GM23338 (cell line): Measurements from ENCODE around the gene PLAC8L1. TPM values are rescaled to one million over a fixed set of nuclear protein-coding genes. Genes with fewer than 3 reads are reported as not detected.

Experiments used
- ATAC-seq: fragments of 200-7000 bp; cut with Tn5 transposase; 3 replicates; pipeline ENCODE4 v1.9.1; 2020
- DNase-seq: peaks from one replicate; pipeline ENCODE4 v3.0.0-alpha.2; 2015; ENCODE audit warnings: low spot score
- H2AFZ ChIP-seq: fragments of 200-600 bp; sonication (generic); 2 replicates; pipeline ENCODE4 v1.8.0; 2016; ENCODE audit warnings: antibody characterized with exemption, mild to moderate bottlenecking, moderate library complexity
- H3F3A ChIP-seq: fragments of 200-600 bp; sonication (generic); replicated peaks from 2 replicates; pipeline ENCODE4 v1.8.0; 2017; ENCODE audit warnings: antibody characterized with exemption, mixed run types, low read depth
- H3K27ac ChIP-seq: fragments of 200-600 bp; sonication (generic); 2 replicates; pipeline ENCODE4 v1.6.1; 2016; ENCODE audit warnings: low read depth
- H3K27me3 ChIP-seq: fragments of 200-600 bp; sonication (generic); 2 replicates; pipeline ENCODE4 v1.8.0; 2016; ENCODE audit warnings: mild to moderate bottlenecking, mixed run types, moderate library complexity; ENCODE audit not compliant: insufficient read depth
- H3K36me3 ChIP-seq: fragments of 200-600 bp; sonication (generic); 2 replicates; pipeline ENCODE4 v1.8.0; 2016; ENCODE audit warnings: mild to moderate bottlenecking; ENCODE audit not compliant: insufficient read depth
- H3K4me1 ChIP-seq: fragments of 200-600 bp; sonication (generic); 2 replicates; pipeline ENCODE4 v1.8.0; 2016; ENCODE audit warnings: mild to moderate bottlenecking, moderate library complexity; ENCODE audit not compliant: insufficient read depth
- H3K4me2 ChIP-seq: fragments of 200-600 bp; sonication (generic); 2 replicates; pipeline ENCODE4 v1.7.1; 2017; ENCODE audit warnings: mixed run types
- H3K4me3 ChIP-seq: fragments of 200-600 bp; sonication (generic); 2 replicates; pipeline ENCODE4 v1.6.1; 2016; ENCODE audit warnings: mixed run types
- H3K79me2 ChIP-seq: fragments of 200-600 bp; sonication (generic); replicated peaks from 2 replicates; pipeline ENCODE4 v1.8.0; 2017; ENCODE audit warnings: mild to moderate bottlenecking; ENCODE audit not compliant: insufficient read depth
- H3K9me2 ChIP-seq: fragments of 200-600 bp; sonication (generic); 2 replicates; pipeline ENCODE4 v1.8.0; 2017; ENCODE audit not compliant: insufficient read depth
- H4K20me1 ChIP-seq: fragments of 200-600 bp; sonication (generic); replicated peaks from 2 replicates; pipeline ENCODE4 v1.8.0; 2017; ENCODE audit warnings: mild to moderate bottlenecking; ENCODE audit not compliant: insufficient read depth
- H3K27ac Mint-ChIP-seq: 2 replicates; pipeline ENCODE4 v1.8.0; 2020; ENCODE audit warnings: inconsistent platforms, mild to moderate bottlenecking, moderate library complexity, mixed read lengths
- H3K27me3 Mint-ChIP-seq: 3 replicates; pipeline ENCODE4 v1.8.0; 2022; ENCODE audit warnings: low read depth, mild to moderate bottlenecking, moderate library complexity, mixed read lengths, inconsistent platforms; ENCODE audit not compliant: insufficient read depth, poor library complexity
- H3K36me3 Mint-ChIP-seq: 3 replicates; pipeline ENCODE4 v1.8.0; 2021; ENCODE audit warnings: low read depth, mild to moderate bottlenecking, inconsistent platforms, moderate library complexity, mixed read lengths
- H3K4me1 Mint-ChIP-seq: 3 replicates; pipeline ENCODE4 v1.8.0; 2020; ENCODE audit warnings: mild to moderate bottlenecking, inconsistent platforms, mixed read lengths
- H3K4me3 Mint-ChIP-seq: 3 replicates; pipeline ENCODE4 v1.8.0; 2021; ENCODE audit warnings: moderate library complexity, mild to moderate bottlenecking, inconsistent platforms, mixed read lengths
- H3K9me3 Mint-ChIP-seq: 3 replicates; pipeline ENCODE4 v1.8.0; 2020; ENCODE audit warnings: moderate library complexity, mild to moderate bottlenecking, inconsistent platforms, mixed read lengths
- ETS1 ChIP-seq: IDR thresholded peaks from 2 replicates; pipeline ENCODE4 v1.6.1; 2016; ENCODE audit warnings: antibody characterized with exemption
- EZH2 ChIP-seq: fragments of 200-600 bp; sonication (generic); IDR thresholded peaks from one replicate; pipeline ENCODE4 v1.8.0; 2017; ENCODE audit warnings: antibody characterized with exemption, mild to moderate bottlenecking, low read depth; ENCODE audit not compliant: unreplicated experiment
- NANOG ChIP-seq: IDR thresholded peaks from 2 replicates; pipeline ENCODE4 v1.6.1; 2016; ENCODE audit warnings: antibody characterized with exemption, borderline replicate concordance
- POLR2AphosphoS5 ChIP-seq: IDR thresholded peaks from 2 replicates; pipeline ENCODE4 v1.6.1; 2016; ENCODE audit warnings: antibody characterized with exemption, low read depth
- ZNF462 ChIP-seq: fragments of 250-450 bp; sonication (Bioruptor Pico); IDR thresholded peaks from 2 replicates; pipeline ENCODE4 v1.5.0; 2020; ENCODE audit warnings: mild to moderate bottlenecking, moderate library complexity
- polyA plus RNA-seq: library from polyadenylated mRNA; unstranded; fragments of >200 nt; fragmentation: Nextera tagmentation; extraction: Ambion mirVana; gene quantifications from 2 replicates; pipeline ENCODE4 v1.2.1, GENCODE V29; 2016
- total RNA-seq: library from RNA; depleted of rRNA; stranded (reverse); fragments of >200 nt; shearing (Covaris generic); gene quantifications from 2 replicates; pipeline ENCODE4 v1.2.3, GENCODE V29; 2014

Gene PLAC8L1
- total and polyA plus RNA-seq, 2 experiments from 2014 or later = 2.0 TPM; not detected in 1

- TF ChIP-seq ZNF462 (CRISPR knock-in tag) = no peak
- TF ChIP-seq NANOG = no peak
- TF ChIP-seq ETS1 = no peak
- no peak for TF ChIP-seq POLR2AphosphoS5
Measured at GRCh38 chr5:146043722-146044121, 61.7 kb downstream of the PLAC8L1 start (continued).

GRCh38 chr5:146042628-146043279, 62.6 kb downstream of the PLAC8L1 start:
- Histone ChIP-seq H3K79me2 (no peaks in the 10 kb centered on the region), H3K9me2 (no peaks in the 10 kb centered on the region), H3F3A (no peaks in the 10 kb centered on the region), H2AFZ (peak overlapping the region; percentile 56; the same call in 1 of the 2 replicates), H3K4me3 (no peak overlapping the region), H4K20me1 (no peaks in the 10 kb centered on the region), H3K4me2 (no peak overlapping the region), H3K27me3 (no peaks in the 10 kb centered on the region), H3K4me1 (no peaks in the 10 kb centered on the region), H3K27ac (no peak overlapping the region), H3K36me3 (no peaks in the 10 kb centered on the region)
- Mint-ChIP-seq H3K27me3 (peaks cover 2% of the 10 kb centered on the region), H3K4me3 (no peak overlapping the region), H3K9me3 (no peaks in the 10 kb centered on the region), H3K36me3 (no peaks in the 10 kb centered on the region), H3K4me1 (peaks cover 7% of the 10 kb centered on the region), H3K27ac (no peak overlapping the region)
- ATAC-seq (no peak), DNase-seq (no peak)
- TF ChIP-seq EZH2 = no peak
